ENCODE data around the gene PSAPL1.

Gene PSAPL1

GRCh38 chr4:7393601-7394575 lies 40.8 kb downstream of the PSAPL1 start:
- Histone ChIP-seq H3K9ac (ENCODE audit: low read depth, low read length) (no peak overlapping the region), H3K27ac (ENCODE audit: low read depth, low read length) (no peak overlapping the region), H3K4me1 (ENCODE audit: insufficient read depth, low read length) (no peaks in the 10 kb centered on the region), H3K9me3 (ENCODE audit: insufficient read depth, low read depth, low read length) (no peaks in the 10 kb centered on the region), H3K36me3 (ENCODE audit: insufficient read depth, low read length) (no peaks in the 10 kb centered on the region), H3K27me3 (ENCODE audit: insufficient read depth, low read length) (no peaks in the 10 kb centered on the region), H3K4me3 (ENCODE audit: low read length) (no peak overlapping the region)
- 84% methylated on average over 29 of the region's 29 CpGs for WGBS

GRCh38 chr4:7392438-7393421 lies 42.0 kb downstream of the PSAPL1 start:
- H3K4me3 ChIP-seq (ENCODE audit: low read length) = no peak overlapping the region
- H3K4me1 ChIP-seq (ENCODE audit: insufficient read depth, low read length) = no peaks in the 10 kb centered on the region

GRCh38 chr4:7391637-7392437 lies 42.9 kb downstream of the PSAPL1 start:
- WGBS = 91% methylated on average over 18 of the region's 18 CpGs
- Histone ChIP-seq H3K27me3 (ENCODE audit: insufficient read depth, low read length) (no peaks in the 10 kb centered on the region), H3K27ac (ENCODE audit: low read depth, low read length) (no peak overlapping the region), H3K9me3 (ENCODE audit: insufficient read depth, low read depth, low read length) (no peaks in the 10 kb centered on the region), H3K36me3 (ENCODE audit: insufficient read depth, low read length) (no peaks in the 10 kb centered on the region), H3K4me3 (ENCODE audit: low read length) (no peak overlapping the region), H3K9ac (ENCODE audit: low read depth, low read length) (no peak overlapping the region), H3K4me1 (ENCODE audit: insufficient read depth, low read length) (no peaks in the 10 kb centered on the region)

More at GRCh38 chr4:7392438-7393421, 42.0 kb downstream of the PSAPL1 start:
- H3K27me3 ChIP-seq (ENCODE audit: insufficient read depth, low read length) = no peaks in the 10 kb centered on the region
- H3K9me3 ChIP-seq (ENCODE audit: insufficient read depth, low read depth, low read length) = no peaks in the 10 kb centered on the region
- H3K27ac ChIP-seq (ENCODE audit: low read depth, low read length) = no peak overlapping the region
- no peaks in the 10 kb centered on the region for H3K36me3 ChIP-seq (ENCODE audit: insufficient read depth, low read length)
- no peak overlapping the region for H3K9ac ChIP-seq (ENCODE audit: low read depth, low read length)
- 80% methylated on average over 32 of the region's 32 CpGs for WGBS

GRCh38 chr4:7390906-7391636 lies 43.7 kb downstream of the PSAPL1 start:
- Histone ChIP-seq H3K36me3 (ENCODE audit: insufficient read depth, low read length) (no peaks in the 10 kb centered on the region), H3K9ac (ENCODE audit: low read depth, low read length) (no peak overlapping the region), H3K4me1 (ENCODE audit: insufficient read depth, low read length) (no peaks in the 10 kb centered on the region), H3K27ac (ENCODE audit: low read depth, low read length) (no peak overlapping the region), H3K9me3 (ENCODE audit: insufficient read depth, low read depth, low read length) (no peaks in the 10 kb centered on the region), H3K27me3 (ENCODE audit: insufficient read depth, low read length) (no peaks in the 10 kb centered on the region), H3K4me3 (ENCODE audit: low read length) (no peak overlapping the region)
- 90% methylated on average over 18 of the region's 18 CpGs for WGBS

GRCh38 chr4:7390336-7390735 lies 44.4 kb downstream of the PSAPL1 start:
- Histone ChIP-seq H3K4me3 (ENCODE audit: low read length) (no peak overlapping the region), H3K9me3 (ENCODE audit: insufficient read depth, low read depth, low read length) (no peaks in the 10 kb centered on the region), H3K9ac (ENCODE audit: low read depth, low read length) (no peak overlapping the region), H3K4me1 (ENCODE audit: insufficient read depth, low read length) (no peaks in the 10 kb centered on the region), H3K27ac (ENCODE audit: low read depth, low read length) (no peak overlapping the region), H3K27me3 (ENCODE audit: insufficient read depth, low read length) (no peaks in the 10 kb centered on the region), H3K36me3 (ENCODE audit: insufficient read depth, low read length) (no peaks in the 10 kb centered on the region)
- 94% methylated on average over 13 of the region's 13 CpGs for whole genome bisulfite sequencing

GRCh38 chr4:7389719-7390118 lies 45.0 kb downstream of the PSAPL1 start:
- H3K36me3 ChIP-seq (ENCODE audit: insufficient read depth, low read length) = no peaks in the 10 kb centered on the region
- H3K9me3 ChIP-seq (ENCODE audit: insufficient read depth, low read depth, low read length) = no peaks in the 10 kb centered on the region
- H3K27ac ChIP-seq (ENCODE audit: low read depth, low read length) = no peak overlapping the region
- no peak overlapping the region for H3K9ac ChIP-seq (ENCODE audit: low read depth, low read length)
- WGBS = 70% methylated on average over 12 of the region's 12 CpGs
- no peak overlapping the region for H3K4me3 ChIP-seq (ENCODE audit: low read length)
- no peaks in the 10 kb centered on the region for H3K4me1 ChIP-seq (ENCODE audit: insufficient read depth, low read length)
- H3K27me3 ChIP-seq (ENCODE audit: insufficient read depth, low read length) = no peaks in the 10 kb centered on the region

GRCh38 chr4:7389101-7389701 lies 45.5 kb downstream of the PSAPL1 start:
- 93% methylated on average over 15 of the region's 15 CpGs for WGBS
- H3K36me3 ChIP-seq (ENCODE audit: insufficient read depth, low read length) = no peaks in the 10 kb centered on the region
- no peak overlapping the region for H3K9ac ChIP-seq (ENCODE audit: low read depth, low read length)
- H3K27me3 ChIP-seq (ENCODE audit: insufficient read depth, low read length) = no peaks in the 10 kb centered on the region
- H3K4me1 ChIP-seq (ENCODE audit: insufficient read depth, low read length) = no peaks in the 10 kb centered on the region
- H3K4me3 ChIP-seq (ENCODE audit: low read length) = no peak overlapping the region
- no peaks in the 10 kb centered on the region for H3K9me3 ChIP-seq (ENCODE audit: insufficient read depth, low read depth, low read length)
- no peak overlapping the region for H3K27ac ChIP-seq (ENCODE audit: low read depth, low read length)

- Histone ChIP-seq H3K27ac (ENCODE audit: low read depth, low read length) (no peak overlapping the region), H3K4me1 (ENCODE audit: insufficient read depth, low read length) (no peaks in the 10 kb centered on the region), H3K9me3 (ENCODE audit: insufficient read depth, low read depth, low read length) (no peaks in the 10 kb centered on the region), H3K27me3 (ENCODE audit: insufficient read depth, low read length) (no peaks in the 10 kb centered on the region), H3K9ac (ENCODE audit: low read depth, low read length) (no peak overlapping the region), H3K4me3 (ENCODE audit: low read length) (no peak overlapping the region), H3K36me3 (ENCODE audit: insufficient read depth, low read length) (no peaks in the 10 kb centered on the region)
- 85% methylated on average over 13 of the region's 13 CpGs for WGBS
Observed at GRCh38 chr4:7388627-7389026, 46.1 kb downstream of the PSAPL1 start.

- no peaks in the 10 kb centered on the region; the same call in 1 of the 2 replicates for H3K4me1 ChIP-seq (ENCODE audit: insufficient read depth, low read length)
- H3K9me3 ChIP-seq (ENCODE audit: insufficient read depth, low read depth, low read length) = no peaks in the 10 kb centered on the region
- no peaks in the 10 kb centered on the region for H3K36me3 ChIP-seq (ENCODE audit: insufficient read depth, low read length)
- WGBS = 96% methylated on average over 6 of the region's 6 CpGs
- no peak overlapping the region for H3K4me3 ChIP-seq (ENCODE audit: low read length)
- no peak overlapping the region for H3K27ac ChIP-seq (ENCODE audit: low read depth, low read length)
- H3K27me3 ChIP-seq (ENCODE audit: insufficient read depth, low read length) = no peaks in the 10 kb centered on the region
- no peak overlapping the region for H3K9ac ChIP-seq (ENCODE audit: low read depth, low read length)
Observed at GRCh38 chr4:7387925-7388324, 46.8 kb downstream of the PSAPL1 start.

Data from HUES64 (cell line).